Sigmoid colon (tissue), 3 donors: ENCODE data around the gene FTO.

Source experiments
- CTCF ChIP-seq, 4 experiments: fragments of 450-650 bp in 3 of 4; fragments of 200-600 bp in 1 of 4; IDR thresholded peaks; one replicate each; pipeline ENCODE4 v1.5.1; 2016 to 2019; ENCODE audit warnings: antibody characterized with exemption in 4 of 4, mild to moderate bottlenecking in 3 of 4, moderate library complexity in 2 of 4
- POLR2A ChIP-seq, 2 donors: fragments of 450-650 bp; IDR thresholded peaks; one replicate each; pipeline ENCODE4 v1.6.1; 2016; ENCODE audit warnings: antibody characterized with exemption in 2 of 2, mild to moderate bottlenecking in 2 of 2, moderate library complexity in 2 of 2

- TF ChIP-seq CTCF (IDR thresholded peaks at IDR 0.05) (no peak), POLR2A (IDR thresholded peaks at IDR 0.05) (no peak)
Measured at GRCh38 chr16:53980675-53981074, 276.7 kb downstream of the FTO start.
